ENCODE data around the gene SLC35A3.
"Not testable (repeated sequence)": the region's sequence is repeated elsewhere in the genome, so short reads cannot be mapped to it uniquely, and the experiment has no call there.

DNA sequence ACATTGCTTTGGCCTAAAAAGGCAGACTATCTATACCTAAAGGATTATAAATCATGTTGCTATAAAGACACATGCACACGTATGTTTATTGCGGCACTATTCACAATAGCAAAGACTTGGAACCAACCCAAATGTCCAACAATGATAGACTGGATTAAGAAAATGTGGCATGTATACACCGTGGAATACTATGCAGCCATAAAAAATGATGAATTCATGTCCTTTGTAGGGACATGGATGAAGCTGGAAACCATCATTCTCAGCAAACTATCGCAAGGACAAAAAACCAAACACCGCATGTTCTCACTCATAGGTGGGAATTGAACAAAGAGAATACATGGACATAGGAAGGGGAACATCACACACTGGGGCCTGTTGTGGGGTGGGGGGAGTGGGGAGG, 9.5 kb upstream of the SLC35A3 start:
- not testable (repeated sequence) for TF ChIP-seq CTCF, POLR2A (IDR thresholded peaks at IDR 0.05)
